Neural cell (in vitro differentiated cells): Measurements from ENCODE around the gene CLTB. TPM values are rescaled to one million over a fixed set of nuclear protein-coding genes. Genes with fewer than 3 reads are reported as not detected.

Experiments used
- H2AFZ ChIP-seq: fragments of 200-600, 300-800 bp; sonication (generic), shearing (Covaris generic); 2 replicates; pipeline ENCODE4 v1.6.0; 2014; ENCODE audit warnings: low read depth, mild to moderate bottlenecking, antibody characterized with exemption, low read length, moderate library complexity
- H3F3A ChIP-seq: fragments of 200-600 bp; shearing (Covaris generic); 2 replicates; pipeline ENCODE4 v1.6.1; 2016; ENCODE audit warnings: mild to moderate bottlenecking, moderate library complexity, mixed read lengths, antibody characterized with exemption, low read length; ENCODE audit not compliant: insufficient read depth, poor library complexity, severe bottlenecking
- H3K27ac ChIP-seq: fragments of 200-600, 300-800 bp; sonication (generic), shearing (Covaris generic); 2 replicates; pipeline ENCODE4 v1.5.1; 2014; ENCODE audit warnings: mild to moderate bottlenecking, low read length, moderate library complexity
- H3K27me3 ChIP-seq: fragments of 300-800, 200-600 bp; sonication (generic), shearing (Covaris generic); 2 replicates; pipeline ENCODE4 v1.6.0; 2014; ENCODE audit warnings: mild to moderate bottlenecking, low read depth, low read length, moderate library complexity; ENCODE audit not compliant: insufficient read depth
- H3K36me3 ChIP-seq: fragments of 300-800, 200-600 bp; sonication (generic), shearing (Covaris generic); 2 replicates; pipeline ENCODE4 v1.5.1; 2014; ENCODE audit warnings: mild to moderate bottlenecking, antibody characterized with exemption, low read length, moderate library complexity; ENCODE audit not compliant: insufficient read depth
- H3K4me2 ChIP-seq: fragments of 300-800, 200-600 bp; sonication (generic), shearing (Covaris generic); 2 replicates; pipeline ENCODE4 v1.6.0; 2014; ENCODE audit warnings: mild to moderate bottlenecking, low read length
- H3K4me3 ChIP-seq: fragments of 300-800, 200-600 bp; sonication (generic), shearing (Covaris generic); 2 replicates; pipeline ENCODE4 v1.5.1; 2014; ENCODE audit warnings: mild to moderate bottlenecking, low read length, moderate library complexity
- H3K79me2 ChIP-seq: fragments of 200-600 bp; shearing (Covaris generic); replicated peaks from 2 replicates; pipeline ENCODE4 v1.6.0; 2014; ENCODE audit warnings: mild to moderate bottlenecking, low read length, moderate library complexity; ENCODE audit not compliant: insufficient read depth
- H3K9ac ChIP-seq: fragments of 300-800, 200-600 bp; sonication (generic), shearing (Covaris generic); 2 replicates; pipeline ENCODE4 v1.6.1; 2016; ENCODE audit warnings: mild to moderate bottlenecking, low read length, mixed read lengths
- H3K9me2 ChIP-seq: fragments of 200-600 bp; shearing (Covaris generic); 2 replicates; pipeline ENCODE4 v1.6.1; 2016; ENCODE audit warnings: mild to moderate bottlenecking, low read length, mixed read lengths; ENCODE audit not compliant: insufficient read depth
- H3K9me3 ChIP-seq: fragments of 200-600, 300-800 bp; sonication (generic), shearing (Covaris generic); 2 replicates; pipeline ENCODE4 v1.6.1; 2016; ENCODE audit warnings: mild to moderate bottlenecking, mixed run types, low read length, moderate library complexity, mixed read lengths
- H4K20me1 ChIP-seq: fragments of 200-600 bp; shearing (Covaris generic); 2 replicates; pipeline ENCODE4 v1.6.1; 2016; ENCODE audit warnings: mild to moderate bottlenecking, mixed run types; ENCODE audit not compliant: insufficient read depth
- EP300 ChIP-seq: fragments of 450-650 bp; conservative IDR thresholded peaks from 2 replicates; pipeline ENCODE4 v1.6.1; 2014; ENCODE audit warnings: antibody characterized with exemption, mild to moderate bottlenecking, moderate library complexity; ENCODE audit not compliant: poor library complexity, severe bottlenecking
- EZH2 ChIP-seq: fragments of 200-600, 300-800 bp; shearing (Covaris generic), sonication (generic); IDR thresholded peaks from 2 replicates; pipeline ENCODE4 v1.6.1; 2014; ENCODE audit warnings: antibody characterized with exemption, low read length, borderline replicate concordance, mild to moderate bottlenecking; ENCODE audit not compliant: insufficient read depth, poor library complexity, severe bottlenecking
- MXI1 ChIP-seq: fragments of 450-650 bp; conservative IDR thresholded peaks from 2 replicates; pipeline ENCODE4 v1.6.1; 2014; ENCODE audit warnings: antibody characterized with exemption, mild to moderate bottlenecking; ENCODE audit not compliant: poor library complexity, severe bottlenecking
- POLR2AphosphoS5 ChIP-seq: IDR thresholded peaks from 2 replicates; pipeline ENCODE4 v1.6.1; 2012
- RAD21 ChIP-seq: fragments of 450-650 bp; conservative IDR thresholded peaks from 2 replicates; pipeline ENCODE4 v1.6.1; 2014; ENCODE audit warnings: antibody characterized with exemption, mild to moderate bottlenecking, moderate library complexity
- SMC3 ChIP-seq: fragments of 450-650 bp; conservative IDR thresholded peaks from 2 replicates; pipeline ENCODE4 v1.6.1; 2014; ENCODE audit warnings: antibody characterized with exemption, mild to moderate bottlenecking, moderate library complexity; ENCODE audit not compliant: poor library complexity
- TAF1 ChIP-seq: IDR thresholded peaks from 2 replicates; pipeline ENCODE4 v1.6.1; 2012; ENCODE audit warnings: low read depth
- polyA plus RNA-seq: library from polyadenylated mRNA; depleted of rRNA; stranded (reverse); fragments of >200 nt; gene quantifications from 2 replicates; pipeline ENCODE4 v1.2.3, GENCODE V29; 2014
- TF ChIP-seq, protein P1 (sequence below): fragments of 450-650 bp; IDR thresholded peaks from 2 replicates; pipeline ENCODE4 v1.5.1; 2014; ENCODE audit warnings: antibody characterized with exemption, mild to moderate bottlenecking, moderate library complexity; ENCODE audit not compliant: poor library complexity, severe bottlenecking
- TF ChIP-seq, protein P2 (sequence below): IDR thresholded peaks from 2 replicates; pipeline ENCODE4 v1.6.1; 2012; ENCODE audit warnings: borderline replicate concordance

Gene CLTB
- polyA plus RNA-seq, 1 donor from 2014 or later, result 239 TPM

DNA sequence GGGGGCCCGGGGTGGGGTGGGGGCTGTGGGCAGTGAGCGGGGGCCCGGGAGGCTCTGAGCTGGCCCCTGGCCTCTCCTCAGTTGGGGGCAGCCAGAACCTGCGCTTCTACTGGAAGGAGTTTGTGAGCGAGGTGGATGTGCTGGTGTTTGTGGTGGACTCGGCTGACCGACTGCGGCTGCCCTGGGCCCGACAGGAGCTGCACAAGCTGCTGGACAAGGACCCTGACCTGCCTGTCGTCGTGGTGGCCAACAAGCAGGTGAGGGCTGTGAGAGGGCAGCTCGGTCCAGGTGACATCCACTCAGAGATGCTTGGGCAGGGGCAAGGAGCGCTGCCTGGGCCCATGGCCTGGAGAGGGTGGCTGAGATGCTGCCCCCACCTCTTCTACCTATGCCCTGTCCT, 47.6 kb downstream of the CLTB start:
- no peaks in the 10 kb centered on the region for H3K36me3 ChIP-seq

DNA sequence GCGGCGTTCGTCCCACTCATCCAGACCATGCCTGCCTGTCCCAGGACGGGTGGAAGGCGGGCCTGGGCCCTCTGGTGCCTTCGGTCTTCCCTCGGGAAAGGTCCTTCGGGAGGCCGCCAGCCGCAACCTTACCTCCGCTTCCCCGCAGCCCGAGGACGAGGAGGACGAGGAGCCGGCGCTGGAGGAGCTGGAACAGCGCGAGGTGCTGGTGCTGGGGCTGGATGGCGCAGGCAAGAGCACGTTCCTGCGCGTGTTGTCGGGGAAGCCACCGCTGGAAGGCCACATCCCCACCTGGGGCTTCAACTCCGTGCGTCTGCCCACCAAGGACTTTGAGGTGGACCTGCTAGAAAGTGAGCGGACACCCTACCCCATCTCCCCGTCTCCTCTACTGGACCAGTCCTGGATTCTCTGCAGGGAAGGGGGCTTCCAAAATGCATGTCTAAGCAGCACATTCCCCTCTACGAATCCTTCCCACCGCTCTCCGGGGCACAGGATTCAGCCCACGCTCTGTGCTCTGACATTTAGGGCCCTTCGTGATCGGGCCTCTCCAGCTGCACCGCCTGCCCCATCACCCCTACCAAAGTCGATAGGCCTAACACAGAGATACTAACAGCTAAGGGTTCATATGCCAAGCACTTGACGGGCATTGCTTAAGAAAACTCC, 50.0 kb downstream of the CLTB start:
- TF ChIP-seq TAF1 (no peak), SMC3 (no peak), EP300 (no peak)
- TF ChIP-seq, protein P1, sequence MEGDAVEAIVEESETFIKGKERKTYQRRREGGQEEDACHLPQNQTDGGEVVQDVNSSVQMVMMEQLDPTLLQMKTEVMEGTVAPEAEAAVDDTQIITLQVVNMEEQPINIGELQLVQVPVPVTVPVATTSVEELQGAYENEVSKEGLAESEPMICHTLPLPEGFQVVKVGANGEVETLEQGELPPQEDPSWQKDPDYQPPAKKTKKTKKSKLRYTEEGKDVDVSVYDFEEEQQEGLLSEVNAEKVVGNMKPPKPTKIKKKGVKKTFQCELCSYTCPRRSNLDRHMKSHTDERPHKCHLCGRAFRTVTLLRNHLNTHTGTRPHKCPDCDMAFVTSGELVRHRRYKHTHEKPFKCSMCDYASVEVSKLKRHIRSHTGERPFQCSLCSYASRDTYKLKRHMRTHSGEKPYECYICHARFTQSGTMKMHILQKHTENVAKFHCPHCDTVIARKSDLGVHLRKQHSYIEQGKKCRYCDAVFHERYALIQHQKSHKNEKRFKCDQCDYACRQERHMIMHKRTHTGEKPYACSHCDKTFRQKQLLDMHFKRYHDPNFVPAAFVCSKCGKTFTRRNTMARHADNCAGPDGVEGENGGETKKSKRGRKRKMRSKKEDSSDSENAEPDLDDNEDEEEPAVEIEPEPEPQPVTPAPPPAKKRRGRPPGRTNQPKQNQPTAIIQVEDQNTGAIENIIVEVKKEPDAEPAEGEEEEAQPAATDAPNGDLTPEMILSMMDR, result no peak
- TF ChIP-seq, protein P2, sequence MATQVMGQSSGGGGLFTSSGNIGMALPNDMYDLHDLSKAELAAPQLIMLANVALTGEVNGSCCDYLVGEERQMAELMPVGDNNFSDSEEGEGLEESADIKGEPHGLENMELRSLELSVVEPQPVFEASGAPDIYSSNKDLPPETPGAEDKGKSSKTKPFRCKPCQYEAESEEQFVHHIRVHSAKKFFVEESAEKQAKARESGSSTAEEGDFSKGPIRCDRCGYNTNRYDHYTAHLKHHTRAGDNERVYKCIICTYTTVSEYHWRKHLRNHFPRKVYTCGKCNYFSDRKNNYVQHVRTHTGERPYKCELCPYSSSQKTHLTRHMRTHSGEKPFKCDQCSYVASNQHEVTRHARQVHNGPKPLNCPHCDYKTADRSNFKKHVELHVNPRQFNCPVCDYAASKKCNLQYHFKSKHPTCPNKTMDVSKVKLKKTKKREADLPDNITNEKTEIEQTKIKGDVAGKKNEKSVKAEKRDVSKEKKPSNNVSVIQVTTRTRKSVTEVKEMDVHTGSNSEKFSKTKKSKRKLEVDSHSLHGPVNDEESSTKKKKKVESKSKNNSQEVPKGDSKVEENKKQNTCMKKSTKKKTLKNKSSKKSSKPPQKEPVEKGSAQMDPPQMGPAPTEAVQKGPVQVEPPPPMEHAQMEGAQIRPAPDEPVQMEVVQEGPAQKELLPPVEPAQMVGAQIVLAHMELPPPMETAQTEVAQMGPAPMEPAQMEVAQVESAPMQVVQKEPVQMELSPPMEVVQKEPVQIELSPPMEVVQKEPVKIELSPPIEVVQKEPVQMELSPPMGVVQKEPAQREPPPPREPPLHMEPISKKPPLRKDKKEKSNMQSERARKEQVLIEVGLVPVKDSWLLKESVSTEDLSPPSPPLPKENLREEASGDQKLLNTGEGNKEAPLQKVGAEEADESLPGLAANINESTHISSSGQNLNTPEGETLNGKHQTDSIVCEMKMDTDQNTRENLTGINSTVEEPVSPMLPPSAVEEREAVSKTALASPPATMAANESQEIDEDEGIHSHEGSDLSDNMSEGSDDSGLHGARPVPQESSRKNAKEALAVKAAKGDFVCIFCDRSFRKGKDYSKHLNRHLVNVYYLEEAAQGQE, result no peak
- Histone ChIP-seq H3K27me3 (no peaks in the 10 kb centered on the region), H3K36me3 (no peaks in the 10 kb centered on the region), H3F3A (no peaks in the 10 kb centered on the region), H3K79me2 (no peaks in the 10 kb centered on the region), H3K27ac (no peak overlapping the region), H4K20me1 (no peaks in the 10 kb centered on the region), H3K9ac (peak overlapping the region; percentile 87), H3K9me3 (no peaks in the 10 kb centered on the region), H3K4me3 (peak overlapping the region; percentile 97), H2AFZ (peak overlapping the region; percentile 69), H3K9me2 (no peaks in the 10 kb centered on the region), H3K4me2 (peak overlapping the region; percentile 65)

More for the DNA sequence above, 47.6 kb downstream of the CLTB start:
- H3K9me2 ChIP-seq, result no peaks in the 10 kb centered on the region
- no peak overlapping the region for H3K4me2 ChIP-seq
- H2AFZ ChIP-seq, result no peak overlapping the region
- no peaks in the 10 kb centered on the region for H3K9me3 ChIP-seq
- H4K20me1 ChIP-seq, result no peaks in the 10 kb centered on the region
- H3K79me2 ChIP-seq, result no peaks in the 10 kb centered on the region
- H3K4me3 ChIP-seq, result no peak overlapping the region
- no peak overlapping the region for H3K27ac ChIP-seq
- H3F3A ChIP-seq, result no peaks in the 10 kb centered on the region
- TF ChIP-seq MXI1 (no peak), TAF1 (no peak), POLR2AphosphoS5 (no peak), RAD21 (no peak), EP300 (no peak), SMC3 (no peak), EZH2 (no peak)
- TF ChIP-seq, protein P2, result no peak
- TF ChIP-seq, protein P1, result no peak
- no peak overlapping the region for H3K9ac ChIP-seq
- H3K27me3 ChIP-seq, result no peaks in the 10 kb centered on the region
